PC-3 (cell line): ENCODE data around the gene HDAC9. TPM values are rescaled to one million over a fixed set of nuclear protein-coding genes. Genes with fewer than 3 reads are reported as not detected.

Experiments
- ATAC-seq: fragments of 200-7000 bp; cut with Tn5 transposase; 2 replicates; pipeline ENCODE4 v1.9.1; 2020; ENCODE audit warnings: mild to moderate bottlenecking, moderate library complexity
- BruUV-seq: library from RNA; stranded (reverse); fragments of 400-500 nt; replicated peaks from 2 replicates; lab custom pipeline; 2021; lab: Mats Ljungman, UMichigan
- CTCF ChIA-PET: fragments of 300-600 bp; sonication (Branson Sonifier 250); formaldehyde crosslinking; loops from one replicate; lab custom pipeline; 2022; ENCODE audit warnings: antibody characterized with exemption; lab: Charles Lee
- POLR2A ChIA-PET: fragments of 300-600 bp; sonication (Branson Sonifier 250); formaldehyde crosslinking; loops from one replicate; lab custom pipeline; 2022; ENCODE audit warnings: antibody characterized with exemption; ENCODE audit not compliant: unreplicated experiment; lab: Charles Lee
- DNase-seq: peaks from one replicate; pipeline ENCODE4 v3.0.0-alpha.2; 2015
- H2AFZ ChIP-seq: fragments of 300-600 bp; sonication (generic); 2 replicates; pipeline ENCODE4 v1.6.0; 2016; ENCODE audit warnings: antibody characterized with exemption, low read length
- H3F3A ChIP-seq: fragments of 300-600 bp; sonication (generic); one replicate; pipeline ENCODE4 v1.6.0; 2017; ENCODE audit warnings: antibody characterized with exemption, low read length, control low read depth, mild to moderate bottlenecking; ENCODE audit not compliant: unreplicated experiment
- H3K27ac ChIP-seq: fragments of 300-600 bp; sonication (generic); 2 replicates; pipeline ENCODE4 v1.5.1; 2016; ENCODE audit warnings: mild to moderate bottlenecking, low read length
- H3K27me3 ChIP-seq: fragments of 300-600 bp; sonication (generic); 2 replicates; pipeline ENCODE4 v1.6.1; 2016; ENCODE audit warnings: low read length, mixed read lengths
- H3K36me3 ChIP-seq: fragments of 300-600 bp; sonication (generic); 2 replicates; pipeline ENCODE4 v1.6.1; 2016; ENCODE audit warnings: low read depth, mixed run types, low read length, mixed read lengths
- H3K4me1 ChIP-seq: fragments of 300-600 bp; sonication (generic); 2 replicates; pipeline ENCODE4 v1.5.1; 2016; ENCODE audit warnings: low read length; ENCODE audit not compliant: insufficient read depth
- H3K4me2 ChIP-seq: fragments of 300-600 bp; sonication (generic); 2 replicates; pipeline ENCODE4 v1.6.0; 2016; ENCODE audit warnings: low read length
- H3K4me3 ChIP-seq: fragments of 300-600 bp; sonication (generic); 2 replicates; pipeline ENCODE4 v1.5.1; 2016; ENCODE audit warnings: mild to moderate bottlenecking, low read length, mixed read lengths
- H3K79me2 ChIP-seq: fragments of 300-600 bp; sonication (generic); 2 replicates; pipeline ENCODE4 v1.6.1; 2017; ENCODE audit warnings: low read length, mixed read lengths
- H3K9ac ChIP-seq: fragments of 300-600 bp; sonication (generic); 2 replicates; pipeline ENCODE4 v1.6.0; 2016; ENCODE audit warnings: mild to moderate bottlenecking, low read length
- H3K9me2 ChIP-seq: fragments of 300-600 bp; sonication (generic); replicated peaks from 2 replicates; pipeline ENCODE4 v1.6.1; 2016; ENCODE audit warnings: mixed run types, low read length, mixed read lengths
- H3K9me3 ChIP-seq: fragments of 300-600 bp; sonication (generic); 2 replicates; pipeline ENCODE4 v1.6.1; 2016; ENCODE audit warnings: low read length, mixed read lengths
- H4K20me1 ChIP-seq: fragments of 300-600 bp; sonication (generic); 2 replicates; pipeline ENCODE4 v1.6.1; 2016; ENCODE audit warnings: low read length, mixed read lengths
- CTCF ChIP-seq: fragments of 300-600 bp; sonication (generic); conservative IDR thresholded peaks from 2 replicates; pipeline ENCODE4 v1.5.1; 2017; ENCODE audit warnings: antibody characterized with exemption, low read depth, mild to moderate bottlenecking, low read length
- EZH2 ChIP-seq: fragments of 300-600 bp; sonication (generic); IDR thresholded peaks from one replicate; pipeline ENCODE4 v1.6.1; 2017; ENCODE audit warnings: antibody characterized with exemption, mild to moderate bottlenecking, low read length; ENCODE audit not compliant: unreplicated experiment
- EZH2phosphoT487 ChIP-seq: fragments of 300-600 bp; sonication (generic); IDR thresholded peaks from 2 replicates; pipeline ENCODE4 v1.6.1; 2018; ENCODE audit warnings: mild to moderate bottlenecking, antibody characterized with exemption, low read length, borderline replicate concordance
- intact Hi-C: fragments of 100-400 bp; cut with micrococcal nuclease; formaldehyde crosslinking; loops from 2 replicates; pipeline ENCODE4 v1.9.0; 2023
- total RNA-seq: library from RNA; depleted of rRNA; stranded (reverse); fragments of >200 nt; gene quantifications from 2 replicates; pipeline ENCODE4 v1.2.3, GENCODE V29; 2014

The HDAC9 gene
- total RNA-seq, 1 experiment from 2014 or later: 7.8 TPM

GRCh38 chr7:18503126-18503866, 7.7 kb downstream of the HDAC9 start:
- H3K4me3 ChIP-seq: no peak overlapping the region
- POLR2A ChIA-PET: interaction anchor here (0.7 kb wide), 1 partner anchor 613 kb away, joined by 4 read pairs; no protein-coding TSS in a partner anchor
- no peaks in the 10 kb centered on the region for H3K27me3 ChIP-seq
- TF ChIP-seq CTCF (no peak), EZH2 (no peak), EZH2phosphoT487 (no peak)
- no peaks in the 10 kb centered on the region for H4K20me1 ChIP-seq
- H3K9me3 ChIP-seq: no peaks in the 10 kb centered on the region
- ATAC-seq (no peak), DNase-seq (no peak)
- intact Hi-C loops: no loop called here
- no peak overlapping the region for H2AFZ ChIP-seq
- no peaks in the 10 kb centered on the region for H3K79me2 ChIP-seq
- CTCF ChIA-PET: no interaction called here
- BruUV-seq: no TSS peak
- no peak overlapping the region for H3K9ac ChIP-seq
- no peaks in the 10 kb centered on the region for H3F3A ChIP-seq
- H3K27ac ChIP-seq: no peak overlapping the region
- no peaks in the 10 kb centered on the region for H3K36me3 ChIP-seq
- no peak overlapping the region for H3K4me2 ChIP-seq
- H3K4me1 ChIP-seq: peaks cover 14% of the 10 kb centered on the region
- no peaks in the 10 kb centered on the region for H3K9me2 ChIP-seq

- peaks cover 22% of the 10 kb centered on the region for H3K4me1 ChIP-seq
- no TSS peak for BruUV-seq
- no peak overlapping the region for H3K27ac ChIP-seq
- DNase-seq (no peak), ATAC-seq (no peak)
- POLR2A ChIA-PET: no interaction called here
- no peak overlapping the region for H3K4me3 ChIP-seq
- H3K36me3 ChIP-seq: no peaks in the 10 kb centered on the region
- no peak for TF ChIP-seq EZH2phosphoT487
- no peak for TF ChIP-seq CTCF
- no peak for TF ChIP-seq EZH2
- H3K9me2 ChIP-seq: no peaks in the 10 kb centered on the region
- no peaks in the 10 kb centered on the region for H4K20me1 ChIP-seq
- H3K27me3 ChIP-seq: no peaks in the 10 kb centered on the region
- no peak overlapping the region for H2AFZ ChIP-seq
- peaks cover 8% of the 10 kb centered on the region for H3K79me2 ChIP-seq
- intact Hi-C loops: no loop called here
- H3K9me3 ChIP-seq: no peaks in the 10 kb centered on the region
- H3F3A ChIP-seq: no peaks in the 10 kb centered on the region
- CTCF ChIA-PET: interaction anchor here (0.6 kb wide), 1 partner anchor 44 kb away, joined by 4 read pairs; no protein-coding TSS in a partner anchor
- no peak overlapping the region for H3K4me2 ChIP-seq
- H3K9ac ChIP-seq: no peak overlapping the region
Observed at GRCh38 chr7:18504965-18505364, 9.4 kb downstream of the HDAC9 start.

GRCh38 chr7:18505870-18506460, 10.4 kb downstream of the HDAC9 start:
- Histone ChIP-seq H2AFZ (no peak overlapping the region), H3K27me3 (no peaks in the 10 kb centered on the region), H3K4me2 (no peak overlapping the region), H3K36me3 (no peaks in the 10 kb centered on the region), H3K9ac (no peak overlapping the region), H3F3A (no peaks in the 10 kb centered on the region), H3K79me2 (peaks cover 18% of the 10 kb centered on the region), H3K27ac (no peak overlapping the region), H3K9me3 (no peaks in the 10 kb centered on the region), H4K20me1 (no peaks in the 10 kb centered on the region), H3K9me2 (no peaks in the 10 kb centered on the region), H3K4me1 (peaks cover 31% of the 10 kb centered on the region), H3K4me3 (no peak overlapping the region)
- BruUV-seq: no TSS peak
- TF ChIP-seq CTCF (no peak), EZH2 (no peak), EZH2phosphoT487 (no peak)
- intact Hi-C loops: no loop called here
- DNase-seq (no peak), ATAC-seq (no peak)
- POLR2A ChIA-PET: no interaction called here
- CTCF ChIA-PET: interaction anchor here (0.6 kb wide), 1 partner anchor 79 kb away, joined by 5 read pairs; no protein-coding TSS in a partner anchor
